ENCODE results near the gene HMGB1.

The HMGB1 gene

GRCh38 chr13:30409886-30410704, 55.6 kb downstream of the HMGB1 start:
- no peaks in the 10 kb centered on the region for H3K9me3 ChIP-seq (ENCODE audit: insufficient read depth, low read length, severe bottlenecking)
- no peak overlapping the region for H2AFZ ChIP-seq (ENCODE audit: low read depth, low read length)
- ATAC-seq (ENCODE audit: insufficient read depth, low read depth): no peak
- no peaks in the 10 kb centered on the region; the same call in 1 of the 2 replicates for H3K4me1 ChIP-seq (ENCODE audit: insufficient read depth, low read length)
- H3K27ac ChIP-seq (ENCODE audit: low read length): no peak overlapping the region
- H3K4me2 ChIP-seq (ENCODE audit: insufficient read depth, low read length): no peak overlapping the region
- H3K27me3 ChIP-seq (ENCODE audit: insufficient read depth, low read length, poor library complexity): no peaks in the 10 kb centered on the region
- DNase-seq: no peak
- H3K4me3 ChIP-seq (ENCODE audit: low read depth in 1 of 2, low read length in 2 of 2): no peak overlapping the region
- TF ChIP-seq CTCF (IDR thresholded peaks at IDR 0.05; ENCODE audit: borderline replicate concordance, extremely low read depth, low read length, poor library complexity, severe bottlenecking): no peak
- TF ChIP-seq EZH2 (IDR thresholded peaks at IDR 0.05; ENCODE audit: borderline replicate concordance, low read depth, low read length, severe bottlenecking): no peak
- no peaks in the 10 kb centered on the region for H3K79me2 ChIP-seq (ENCODE audit: insufficient read depth, low read length)
- H3K36me3 ChIP-seq (ENCODE audit: insufficient read depth, low read length): no peaks in the 10 kb centered on the region
- no peak overlapping the region for H3K9ac ChIP-seq (ENCODE audit: low read depth, low read length)
- H4K20me1 ChIP-seq (ENCODE audit: insufficient read depth, low read length): no peaks in the 10 kb centered on the region

GRCh38 chr13:30408319-30409101, 57.2 kb downstream of the HMGB1 start:
- TF ChIP-seq CTCF (IDR thresholded peaks at IDR 0.05; ENCODE audit: borderline replicate concordance, extremely low read depth, low read length, poor library complexity, severe bottlenecking) (no peak), EZH2 (IDR thresholded peaks at IDR 0.05; ENCODE audit: borderline replicate concordance, low read depth, low read length, severe bottlenecking) (no peak)
- Histone ChIP-seq H3K4me3 (ENCODE audit: low read depth in 1 of 2, low read length in 2 of 2) (no peak overlapping the region), H3K4me2 (ENCODE audit: insufficient read depth, low read length) (no peak overlapping the region), H2AFZ (ENCODE audit: low read depth, low read length) (no peak overlapping the region), H3K27ac (ENCODE audit: low read length) (no peak overlapping the region), H3K79me2 (ENCODE audit: insufficient read depth, low read length) (no peaks in the 10 kb centered on the region), H3K9ac (ENCODE audit: low read depth, low read length) (no peak overlapping the region), H4K20me1 (ENCODE audit: insufficient read depth, low read length) (no peaks in the 10 kb centered on the region), H3K9me3 (ENCODE audit: insufficient read depth, low read length, severe bottlenecking) (no peaks in the 10 kb centered on the region), H3K36me3 (ENCODE audit: insufficient read depth, low read length) (no peaks in the 10 kb centered on the region), H3K4me1 (ENCODE audit: insufficient read depth, low read length) (no peaks in the 10 kb centered on the region; the same call in 1 of the 2 replicates), H3K27me3 (ENCODE audit: insufficient read depth, low read length, poor library complexity) (no peaks in the 10 kb centered on the region)
- DNase-seq: no peak
- ATAC-seq (ENCODE audit: insufficient read depth, low read depth): no peak

- Histone ChIP-seq H3K36me3 (ENCODE audit: insufficient read depth, low read length) (no peaks in the 10 kb centered on the region), H3K4me2 (ENCODE audit: insufficient read depth, low read length) (no peak overlapping the region)
Measured at GRCh38 chr13:30406779-30407416, 58.8 kb downstream of the HMGB1 start.

More at GRCh38 chr13:30406779-30407416, 58.8 kb downstream of the HMGB1 start:
- Histone ChIP-seq H2AFZ (ENCODE audit: low read depth, low read length) (no peak overlapping the region), H3K27ac (ENCODE audit: low read length) (no peak overlapping the region), H3K27me3 (ENCODE audit: insufficient read depth, low read length, poor library complexity) (no peaks in the 10 kb centered on the region), H3K9me3 (ENCODE audit: insufficient read depth, low read length, severe bottlenecking) (no peaks in the 10 kb centered on the region), H3K9ac (ENCODE audit: low read depth, low read length) (no peak overlapping the region), H4K20me1 (ENCODE audit: insufficient read depth, low read length) (no peaks in the 10 kb centered on the region), H3K4me3 (ENCODE audit: low read depth in 1 of 2, low read length in 2 of 2) (no peak overlapping the region), H3K79me2 (ENCODE audit: insufficient read depth, low read length) (no peaks in the 10 kb centered on the region), H3K4me1 (ENCODE audit: insufficient read depth, low read length) (no peaks in the 10 kb centered on the region; the same call in 1 of the 2 replicates)
- TF ChIP-seq CTCF (IDR thresholded peaks at IDR 0.05; ENCODE audit: borderline replicate concordance, extremely low read depth, low read length, poor library complexity, severe bottlenecking): no peak
- no peak for TF ChIP-seq EZH2 (IDR thresholded peaks at IDR 0.05; ENCODE audit: borderline replicate concordance, low read depth, low read length, severe bottlenecking)
- DNase-seq (no peak), ATAC-seq (ENCODE audit: insufficient read depth, low read depth) (peak; percentile 27; the same call in 1 of the 3 replicates)
